ENCODE results near the gene EPHA6.
"Not testable (repeated sequence)": the region's sequence is repeated elsewhere in the genome, so short reads cannot be mapped to it uniquely, and the experiment has no call there.

The EPHA6 gene

DNA sequence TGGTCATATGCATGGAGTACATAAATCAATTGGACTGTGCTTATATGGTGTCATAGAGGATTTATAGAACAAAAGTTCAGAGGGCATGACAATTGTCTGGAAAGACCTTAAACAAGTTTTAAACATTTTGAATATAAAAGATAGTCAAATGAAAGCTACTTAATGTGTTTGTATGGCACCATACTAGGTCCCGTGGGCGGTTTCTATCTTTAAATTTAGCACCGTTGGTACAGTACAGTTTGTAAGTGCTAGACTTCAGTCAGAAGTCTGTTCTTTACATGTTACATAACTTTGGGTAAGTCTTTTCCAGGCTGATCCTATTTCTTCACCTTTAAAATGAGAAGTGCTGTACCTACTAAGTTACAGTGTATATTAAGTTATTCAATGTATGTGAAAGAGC lies 576.8 kb downstream of the EPHA6 start:
- intact Hi-C loops (cut with DNase I), result no loop called here
- DNase-seq, result no peak

DNA sequence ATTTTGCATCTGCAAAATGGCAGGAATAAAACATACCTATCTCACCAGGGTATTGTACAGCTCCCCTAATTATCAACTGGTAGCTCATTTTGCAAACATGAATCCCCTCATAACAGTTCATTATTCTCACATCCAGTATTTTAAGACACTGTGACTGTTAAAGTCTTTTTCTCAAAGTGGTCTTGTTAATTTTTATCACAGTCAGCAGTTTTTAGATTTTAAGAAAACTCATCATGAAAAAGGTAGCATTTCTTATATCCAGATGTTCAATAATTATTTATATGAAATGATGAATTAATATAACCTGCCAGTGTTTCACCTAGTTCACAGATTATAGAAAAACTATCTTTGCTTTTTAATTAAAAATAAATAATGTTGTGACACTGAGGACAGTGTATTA lies 595.2 kb downstream of the EPHA6 start:
- intact Hi-C loops (cut with DNase I), result no loop called here

DNA sequence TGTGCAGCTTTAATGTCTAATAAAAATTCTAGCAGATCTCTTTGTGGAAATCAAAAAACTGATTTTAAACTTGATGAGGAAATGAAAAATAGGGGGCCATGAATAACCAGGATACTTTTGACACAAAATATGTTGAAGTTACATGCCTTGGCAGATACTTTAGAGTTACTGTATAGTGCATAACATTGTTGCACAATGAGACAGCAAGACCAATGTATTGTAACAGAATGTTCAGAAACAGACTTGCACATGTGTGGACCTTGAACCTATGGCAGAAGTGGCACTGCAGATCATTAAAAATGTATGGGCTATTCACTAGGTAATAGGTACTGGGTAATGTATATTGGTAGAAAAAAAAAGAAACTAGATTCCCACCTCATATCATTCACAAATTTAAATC lies 607.2 kb downstream of the EPHA6 start:
- DNase-seq, result no peak
- intact Hi-C loops (cut with DNase I), result no loop called here

More for the DNA sequence above, 595.2 kb downstream of the EPHA6 start:
- DNase-seq, result no peak

GRCh38 chr3:97425002-97425401 lies 610.6 kb downstream of the EPHA6 start:
- intact Hi-C loops (cut with DNase I), result no loop called here
- peak in 2 of 10 donors; percentile 55 to 74 for DNase-seq

GRCh38 chr3:97430601-97431000 lies 616.2 kb downstream of the EPHA6 start:
- no peak for DNase-seq
- intact Hi-C loops (cut with DNase I), result no loop called here

DNA sequence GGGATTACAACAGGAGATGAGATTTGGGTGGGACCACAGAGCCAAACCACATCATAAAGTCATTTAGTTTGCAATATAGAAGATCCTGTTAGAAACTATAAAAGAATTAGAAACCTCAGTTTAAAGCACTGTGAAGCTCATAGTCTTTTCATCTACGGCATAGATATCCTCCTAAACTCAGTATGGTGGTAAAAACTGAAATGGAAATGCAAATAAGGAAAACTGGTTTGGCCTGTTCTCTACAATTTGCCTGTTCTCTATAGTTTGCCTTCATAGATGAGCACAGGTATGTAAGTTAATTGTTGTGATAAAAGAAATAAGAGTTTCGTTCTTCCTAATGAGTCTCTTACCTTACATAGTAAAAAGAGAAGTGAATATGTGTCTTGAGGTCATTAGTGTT lies 618.5 kb downstream of the EPHA6 start:
- no peak for DNase-seq
- intact Hi-C loops (cut with DNase I), result no loop called here

GRCh38 chr3:97438131-97438530 lies 623.7 kb downstream of the EPHA6 start:
- DNase-seq, result no peak
- intact Hi-C loops (cut with DNase I), result no loop called here

DNA sequence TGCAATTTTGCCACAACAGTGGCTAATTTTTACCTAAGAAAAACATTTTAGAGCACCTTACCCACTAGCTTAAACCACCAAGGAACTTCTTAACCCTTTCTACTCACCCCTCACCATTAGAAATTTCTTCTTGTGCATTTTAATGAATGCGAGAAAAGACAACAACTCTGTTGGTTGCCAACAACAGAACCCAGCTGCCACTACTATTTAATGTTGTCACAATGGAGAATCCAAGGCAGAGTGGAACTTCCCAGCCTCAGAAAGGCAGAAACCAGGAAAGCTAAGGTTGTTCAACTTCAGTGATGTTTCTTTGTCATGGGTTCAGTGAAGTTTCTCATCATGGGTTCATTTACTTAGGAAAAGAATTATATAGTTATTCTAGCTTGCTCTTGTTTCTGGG lies 625.0 kb downstream of the EPHA6 start:
- no peak for DNase-seq
- intact Hi-C loops (cut with DNase I), result no loop called here

- no peak for DNase-seq
- intact Hi-C loops (cut with DNase I), result no loop called here
These were observed 649.6 kb downstream of the EPHA6 start for GRCh38 chr3:97464035-97464434.

DNA sequence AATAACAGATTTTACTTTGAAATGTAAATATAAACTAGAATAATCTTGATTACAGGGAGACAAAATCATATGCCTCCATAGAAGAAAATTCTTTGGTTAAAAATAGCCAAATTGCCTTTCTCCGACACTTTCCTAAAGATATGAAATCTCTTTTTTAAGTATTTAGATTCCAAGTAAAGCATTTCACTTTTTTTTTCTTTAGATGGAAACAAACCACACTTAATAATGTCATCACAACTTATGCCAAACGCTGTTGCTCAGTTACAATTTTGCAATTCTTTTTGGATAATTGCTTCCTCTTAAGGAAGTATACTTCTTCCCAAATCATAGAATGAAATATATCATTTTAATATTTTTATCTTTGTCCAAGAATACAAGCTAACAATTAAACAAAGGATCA lies 656.1 kb downstream of the EPHA6 start:
- no peak for DNase-seq
- intact Hi-C loops (cut with DNase I), result no loop called here

- intact Hi-C loops (cut with DNase I), result no loop called here
- no peak for DNase-seq
These were observed 665.3 kb downstream of the EPHA6 start for GRCh38 chr3:97479740-97480139.

DNA sequence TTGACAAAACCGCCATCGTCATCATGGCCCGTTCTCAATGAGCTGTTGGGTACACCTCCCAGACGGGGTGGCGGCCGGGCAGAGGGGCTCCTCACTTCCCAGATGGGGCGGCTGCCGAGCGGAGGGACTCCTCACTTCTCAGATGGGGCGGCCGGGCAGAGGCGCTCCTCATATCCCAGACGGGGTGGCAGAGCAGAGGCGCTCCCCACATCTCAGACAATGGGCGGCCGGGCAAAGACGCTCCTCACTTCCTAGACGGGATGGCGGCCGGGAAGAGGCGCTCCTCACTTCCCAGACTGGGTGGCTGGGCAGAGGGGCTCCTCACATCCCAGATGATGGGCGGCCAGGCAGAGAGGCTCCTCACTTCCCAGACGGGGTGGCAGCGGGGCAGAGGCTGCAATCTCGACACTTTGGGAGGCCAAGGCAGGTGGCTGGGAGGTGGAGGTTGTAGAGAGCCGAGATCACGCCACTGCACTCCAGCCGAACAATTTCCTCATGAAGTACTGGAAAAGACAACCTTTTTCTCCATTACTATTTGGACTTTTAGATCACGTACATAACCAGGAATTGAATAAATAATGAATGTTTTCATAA lies 666.4 kb downstream of the EPHA6 start:
- intact Hi-C loops (cut with DNase I), result not testable (repeated sequence)

GRCh38 chr3:97481416-97481815 lies 667.0 kb downstream of the EPHA6 start:
- DNase-seq, result no peak
- intact Hi-C loops (cut with DNase I), result no loop called here

More for the DNA sequence above, 666.4 kb downstream of the EPHA6 start:
- DNase-seq, result peak in 3 of 10 donors; percentile 66 to 76 (median 70)

- no peak for DNase-seq
- intact Hi-C loops (cut with DNase I), result no loop called here
These were observed 670.8 kb downstream of the EPHA6 start for GRCh38 chr3:97485206-97485605.

GRCh38 chr3:97487587-97487986 lies 673.2 kb downstream of the EPHA6 start:
- DNase-seq, result no peak
- intact Hi-C loops (cut with DNase I), result no loop called here

GRCh38 chr3:97488741-97489140 lies 674.3 kb downstream of the EPHA6 start:
- intact Hi-C loops (cut with DNase I), result no loop called here
- no peak for DNase-seq

- intact Hi-C loops (cut with DNase I), result no loop called here
- DNase-seq, result no peak
These were observed 681.5 kb downstream of the EPHA6 start for GRCh38 chr3:97495896-97496295.

GRCh38 chr3:97497138-97497537 lies 682.7 kb downstream of the EPHA6 start:
- DNase-seq, result no peak
- intact Hi-C loops (cut with DNase I), result no loop called here

- no peak for DNase-seq
- intact Hi-C loops (cut with DNase I), result no loop called here
These were observed 690.1 kb downstream of the EPHA6 start for GRCh38 chr3:97504463-97504862.

DNA sequence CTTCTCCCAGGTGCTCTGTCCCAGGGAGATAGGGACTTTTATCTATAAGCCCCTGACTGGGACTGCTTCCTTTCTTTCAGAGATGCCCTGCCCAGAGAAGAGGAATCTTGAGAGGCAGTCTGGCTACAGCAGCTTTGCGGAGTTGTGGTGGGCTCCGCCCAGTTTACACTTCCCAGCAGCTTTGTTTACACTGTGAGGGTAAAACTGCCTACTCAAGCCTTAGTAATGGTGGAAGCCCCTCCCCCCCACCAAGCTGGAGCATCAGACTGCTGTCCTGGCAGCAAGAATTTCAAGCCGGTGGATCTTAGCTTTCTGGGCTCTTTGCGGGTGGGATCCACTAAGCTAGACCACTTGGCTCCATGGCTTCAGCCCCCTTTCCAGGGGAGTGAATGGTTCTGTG lies 696.4 kb downstream of the EPHA6 start:
- intact Hi-C loops (cut with DNase I), result no loop called here
- no peak for DNase-seq

GRCh38 chr3:97515076-97515475 lies 700.7 kb downstream of the EPHA6 start:
- intact Hi-C loops (cut with DNase I), result no loop called here
- no peak for DNase-seq

DNA sequence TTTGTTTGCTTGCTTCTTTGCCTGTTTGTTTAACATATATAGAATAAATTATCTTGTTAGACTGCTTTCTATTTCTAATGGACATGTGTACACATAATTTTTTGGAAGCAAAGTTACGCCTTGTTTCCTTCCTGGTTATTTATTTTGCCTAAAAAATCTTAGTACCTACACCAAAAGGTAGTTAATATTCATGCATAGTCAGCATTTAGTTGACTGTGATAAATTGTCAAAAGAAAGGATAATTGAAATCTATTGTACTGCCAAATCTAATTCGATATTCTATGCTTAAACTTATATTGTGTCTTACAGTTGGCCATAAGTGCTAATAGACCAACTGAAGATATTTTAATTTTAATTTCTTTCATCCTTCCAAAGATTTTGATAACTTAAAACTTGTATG lies 716.3 kb downstream of the EPHA6 start:
- no peak for DNase-seq
- intact Hi-C loops (cut with DNase I), result no loop called here

DNA sequence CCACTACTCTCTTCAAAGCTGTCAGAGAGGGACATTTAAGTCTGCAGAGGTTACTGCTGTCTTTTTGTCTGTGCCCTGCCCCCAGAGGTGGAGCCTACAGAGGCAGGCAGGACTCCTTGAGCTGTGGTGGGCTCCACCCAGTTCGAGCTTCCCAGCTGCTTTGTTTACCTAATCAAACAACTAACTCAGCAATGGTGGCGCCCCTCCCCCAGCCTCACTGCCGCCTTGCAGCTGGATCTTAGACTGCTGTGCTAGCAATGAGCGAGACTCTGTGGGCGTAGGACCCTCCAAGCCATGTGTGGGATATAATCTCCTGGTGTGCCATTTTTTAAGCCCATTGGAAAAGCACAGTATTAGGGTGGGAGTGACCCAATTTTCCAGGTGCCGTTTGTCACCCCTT lies 733.2 kb downstream of the EPHA6 start:
- DNase-seq, result peak in 2 of 10 donors; percentile 46 to 58
- intact Hi-C loops (cut with DNase I), result not testable (repeated sequence)
